GM19467 (cell line): ENCODE data around the gene GSG1L.
"Not testable (repeated sequence)": the region's sequence is repeated elsewhere in the genome, so short reads cannot be mapped to it uniquely, and the experiment has no call there.

ENCODE experiments used
- ATAC-seq: cut with Tn5 transposase; IDR thresholded peaks from one replicate; pipeline ENCODE4 v1.9.1; 2021; ENCODE audit warnings: mild to moderate bottlenecking, moderate library complexity; ENCODE audit not compliant: unreplicated experiment

The GSG1L gene

GRCh38 chr16:27985981-27986380 is 77.5 kb downstream of the GSG1L start:
- ATAC-seq, result no peak

GRCh38 chr16:27984121-27984520 is 79.4 kb downstream of the GSG1L start:
- no peak for ATAC-seq

GRCh38 chr16:27983244-27983643 is 80.3 kb downstream of the GSG1L start:
- no peak for ATAC-seq

GRCh38 chr16:27982184-27982583 is 81.3 kb downstream of the GSG1L start:
- no peak for ATAC-seq

DNA sequence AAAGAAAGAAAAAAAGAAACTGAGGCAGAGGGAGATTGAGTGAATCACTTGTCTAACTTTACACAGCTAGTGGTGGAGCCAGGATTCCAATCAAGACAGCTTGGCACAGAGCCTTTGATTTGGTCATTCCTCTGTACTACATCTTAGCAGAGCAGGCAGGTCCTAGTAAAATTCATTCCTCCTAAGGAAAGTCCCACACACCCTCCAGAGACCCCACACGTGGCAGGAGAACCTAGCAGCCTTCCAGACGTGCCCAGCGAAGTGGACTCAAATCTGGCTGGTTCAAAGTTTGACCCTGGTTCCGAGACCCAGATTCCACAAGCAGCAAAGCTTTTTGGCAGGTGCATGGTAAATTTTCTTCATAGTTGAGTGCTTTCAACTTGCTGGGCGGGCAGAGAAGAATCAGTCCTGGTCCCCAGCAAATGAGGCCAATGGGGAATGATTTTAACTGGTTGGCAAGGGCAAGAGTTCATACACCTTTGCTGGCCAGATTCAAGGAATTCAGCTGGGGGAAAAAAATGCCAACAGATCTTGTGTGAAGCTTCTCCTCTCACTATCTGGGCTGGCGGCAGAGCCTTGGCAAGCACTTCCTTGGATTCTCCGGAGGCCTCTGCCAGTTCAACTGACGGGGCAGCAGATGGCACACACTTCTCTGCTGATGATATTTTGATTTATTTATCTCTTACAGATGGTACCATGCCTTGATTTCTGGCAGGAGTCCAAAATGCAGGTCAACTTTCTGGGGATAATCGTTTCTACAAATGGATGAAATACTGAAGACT is 82.4 kb downstream of the GSG1L start:
- ATAC-seq, result no peak

DNA sequence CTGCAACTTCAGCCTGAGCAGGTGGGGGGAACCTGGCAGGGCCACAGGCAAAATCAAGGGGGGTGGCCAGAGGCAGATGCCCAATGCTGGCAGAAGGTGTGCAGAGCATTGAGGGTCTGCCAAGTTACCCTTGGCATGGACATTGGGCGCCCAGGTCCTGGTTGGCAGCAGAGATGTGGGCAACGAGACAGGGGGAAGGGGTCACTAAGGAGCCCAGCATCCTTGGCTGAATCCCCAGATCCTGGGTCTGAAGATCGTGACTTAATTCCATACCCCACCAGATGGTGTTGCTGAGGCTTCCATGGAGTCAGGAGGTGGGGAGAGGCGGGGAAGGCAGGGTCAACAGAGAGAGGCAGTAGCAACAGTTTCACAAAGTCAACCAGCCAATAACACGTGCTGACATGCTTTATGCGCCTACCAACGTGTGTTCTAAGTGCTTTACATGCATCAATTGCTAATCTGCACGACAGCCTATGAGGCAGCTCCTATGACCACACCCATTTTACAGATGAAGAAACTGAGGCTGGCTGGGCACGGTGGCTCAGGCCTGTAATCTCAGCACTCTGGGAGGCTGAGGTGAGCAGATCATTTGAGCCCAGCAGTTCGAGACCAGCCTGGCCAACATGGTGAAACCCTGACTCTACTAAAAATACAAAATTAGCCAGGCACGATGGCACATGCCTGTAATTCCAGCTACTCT is 83.3 kb downstream of the GSG1L start:
- no peak for ATAC-seq

GRCh38 chr16:27979668-27980067 is 83.8 kb downstream of the GSG1L start:
- not testable (repeated sequence) for ATAC-seq

DNA sequence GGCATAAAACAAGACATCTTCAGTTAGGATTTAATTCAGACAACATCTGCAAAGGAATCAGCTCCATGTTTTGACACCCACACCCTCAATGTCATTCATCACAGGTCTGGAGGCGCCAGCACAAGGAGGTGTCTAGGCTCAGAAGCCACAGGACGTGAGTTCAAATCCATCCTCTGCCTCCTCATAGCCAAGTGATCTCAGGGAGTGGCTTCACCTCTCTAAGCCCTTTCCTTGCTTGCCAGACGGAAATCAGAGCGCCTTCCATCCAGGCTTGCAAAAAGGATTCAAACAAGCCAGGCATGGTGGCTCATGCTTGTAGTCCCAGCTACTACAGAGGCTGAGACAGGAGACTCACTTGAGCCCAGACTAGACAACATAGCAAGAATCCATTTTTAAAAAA is 84.6 kb downstream of the GSG1L start:
- no peak for ATAC-seq

- no peak for ATAC-seq
These were observed 85.5 kb downstream of the GSG1L start for GRCh38 chr16:27977966-27978365.

DNA sequence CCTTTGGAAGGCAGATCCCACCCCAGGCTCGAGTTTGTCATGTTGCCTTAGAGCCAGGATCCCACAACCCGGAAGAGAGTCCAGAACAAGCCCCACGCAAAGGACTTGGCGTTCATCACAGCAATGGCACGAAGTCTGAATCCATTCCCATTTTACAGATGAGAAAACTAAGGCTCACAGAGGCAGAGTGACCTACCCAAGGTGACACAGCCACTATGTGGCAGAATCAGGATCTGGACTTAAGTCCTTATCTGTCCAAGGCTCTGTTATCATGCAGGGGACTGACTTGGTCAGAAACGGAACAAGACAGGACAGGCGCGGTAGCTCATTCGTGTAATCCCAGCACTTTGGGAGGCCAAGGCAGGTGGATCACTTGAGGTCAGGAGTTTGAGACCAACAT is 86.5 kb downstream of the GSG1L start:
- ATAC-seq, result no peak

DNA sequence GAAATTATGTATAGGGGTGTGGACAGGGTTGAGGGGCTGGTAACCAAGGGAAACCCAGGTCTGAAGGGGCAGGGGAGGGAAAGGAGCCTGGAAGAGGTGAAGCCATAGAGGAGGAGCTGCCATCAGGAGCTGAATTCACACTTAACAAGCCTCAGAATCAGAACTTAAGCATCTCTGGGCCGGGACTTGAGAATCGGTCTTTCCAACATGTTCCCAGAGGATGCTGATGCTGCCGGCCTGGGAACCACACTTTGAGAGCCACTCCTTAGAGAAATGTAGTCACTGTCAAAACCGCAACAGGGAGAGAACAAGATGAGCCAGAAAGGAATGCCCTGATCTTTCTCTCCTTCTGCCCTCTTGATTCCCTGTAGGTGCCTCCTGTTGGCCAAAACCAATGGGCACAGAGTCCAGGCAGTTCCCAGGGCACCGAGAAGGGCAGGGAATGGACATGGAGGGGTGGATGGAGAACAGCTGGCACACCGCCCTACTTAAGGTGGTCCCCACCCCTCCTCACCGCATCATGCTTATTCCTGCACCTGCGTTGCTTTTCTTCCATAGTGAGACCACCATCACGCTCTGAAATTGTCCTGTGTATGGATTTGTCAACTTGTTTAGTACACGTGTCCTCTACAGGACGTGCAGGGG is 88.5 kb downstream of the GSG1L start:
- ATAC-seq, result no peak

- ATAC-seq, result no peak
These were observed 89.8 kb downstream of the GSG1L start for GRCh38 chr16:27973678-27974077.

GRCh38 chr16:27972500-27972899 is 91.0 kb downstream of the GSG1L start:
- no peak for ATAC-seq

- ATAC-seq, result no peak
These were observed 93.9 kb downstream of the GSG1L start for GRCh38 chr16:27969574-27969973.

- ATAC-seq, result no peak
These were observed 96.3 kb downstream of the GSG1L start for GRCh38 chr16:27967169-27967568.

DNA sequence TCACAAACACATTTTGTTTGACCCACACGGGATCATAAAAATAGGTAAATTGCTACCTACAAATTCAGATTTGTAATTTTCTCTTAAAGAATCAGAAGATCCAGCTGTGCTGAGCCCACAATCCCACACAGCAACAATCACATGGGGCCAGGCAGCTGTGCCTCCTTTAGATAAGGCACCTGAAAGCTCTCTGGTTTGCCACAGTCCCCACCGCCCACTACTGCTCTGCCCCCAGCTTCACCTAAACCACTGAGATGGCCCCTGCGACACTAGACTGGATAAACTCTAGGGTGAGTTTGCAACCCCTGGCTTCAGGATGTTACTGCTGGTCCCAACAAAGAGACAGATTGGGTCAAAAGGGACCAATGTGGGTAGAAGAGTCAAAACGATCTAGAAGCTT is 96.8 kb downstream of the GSG1L start:
- no peak for ATAC-seq

DNA sequence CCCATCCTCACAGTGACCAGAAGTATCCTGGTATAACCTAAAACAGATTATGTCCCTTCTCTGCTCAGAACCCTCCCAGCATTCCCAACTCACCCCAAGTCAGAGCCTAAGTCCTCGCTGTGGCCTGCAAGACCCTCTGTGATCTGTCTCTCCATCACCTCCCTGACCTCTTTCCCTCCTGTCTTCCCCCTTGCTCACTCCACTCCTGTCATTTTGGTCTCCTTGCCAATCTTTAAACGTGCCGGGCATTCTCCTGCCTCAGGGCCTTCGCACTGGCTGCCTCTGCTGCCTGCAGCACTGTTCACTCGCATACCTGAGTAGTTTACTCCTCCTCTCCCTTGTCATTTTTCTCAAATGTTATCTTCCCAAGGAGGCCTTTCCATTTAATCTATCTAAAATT is 97.7 kb downstream of the GSG1L start:
- ATAC-seq, result no peak

GRCh38 chr16:27963471-27963965 is 100.0 kb downstream of the GSG1L start:
- no peak for ATAC-seq

GRCh38 chr16:27962197-27962596 is 101.3 kb downstream of the GSG1L start:
- ATAC-seq, result no peak

DNA sequence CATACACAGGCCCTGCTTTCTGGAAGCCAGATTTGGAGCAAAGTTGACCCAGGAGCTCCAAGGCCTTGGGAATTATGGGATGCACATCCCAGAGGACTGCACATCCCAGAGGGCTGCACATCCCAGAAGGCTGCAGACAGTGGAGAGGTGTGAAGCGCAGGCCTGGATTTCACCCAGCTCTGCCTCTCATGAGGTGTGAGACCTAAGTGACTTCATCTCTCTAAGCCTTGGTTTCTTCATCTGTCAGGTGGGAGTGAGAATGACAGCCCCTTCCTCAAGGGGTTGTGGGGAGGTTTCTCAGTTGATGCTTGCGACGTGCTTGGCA is 102.3 kb downstream of the GSG1L start:
- no peak for ATAC-seq

- no peak for ATAC-seq
These were observed 102.8 kb downstream of the GSG1L start for GRCh38 chr16:27960619-27961295.
